KMS-11 (cell line): ENCODE results near the gene HOMEZ.

Experiments used
- H2AFZ ChIP-seq: fragments of 200-600 bp; sonication (generic); 2 replicates; pipeline ENCODE4 v1.6.1; 2016; ENCODE audit warnings: antibody characterized with exemption, mixed run types, low read depth
- H3K27ac ChIP-seq: fragments of 200-600 bp; sonication (generic); 2 replicates; pipeline ENCODE4 v1.6.1; 2016; ENCODE audit warnings: mild to moderate bottlenecking, mixed run types
- H3K27me3 ChIP-seq: fragments of 200-600 bp; sonication (generic); 2 replicates; pipeline ENCODE4 v1.6.1; 2017; ENCODE audit warnings: mild to moderate bottlenecking, low read depth, mixed run types, moderate library complexity; ENCODE audit not compliant: insufficient read depth
- H3K36me3 ChIP-seq: fragments of 200-600 bp; sonication (generic); 2 replicates; pipeline ENCODE4 v1.6.1; 2017; ENCODE audit warnings: mild to moderate bottlenecking, mixed run types; ENCODE audit not compliant: insufficient read depth
- H3K4me1 ChIP-seq: fragments of 200-600 bp; sonication (generic); 2 replicates; pipeline ENCODE4 v1.6.1; 2016; ENCODE audit warnings: mild to moderate bottlenecking, low read depth, mixed run types; ENCODE audit not compliant: poor library complexity, severe bottlenecking
- H3K4me2 ChIP-seq: fragments of 200-600 bp; sonication (generic); 2 replicates; pipeline ENCODE4 v1.7.0; 2016; ENCODE audit warnings: mild to moderate bottlenecking, mixed run types
- H3K4me3 ChIP-seq: fragments of 200-600 bp; sonication (generic); IDR thresholded peaks from 2 replicates; pipeline ENCODE4 v1.6.1; 2017; ENCODE audit warnings: low read depth, low read length, mixed read lengths; ENCODE audit not compliant: insufficient read depth
- H3K79me2 ChIP-seq: fragments of 200-600 bp; sonication (generic); 2 replicates; pipeline ENCODE4 v1.6.1; 2016; ENCODE audit warnings: low read depth, mixed run types; ENCODE audit not compliant: insufficient read depth
- H3K9ac ChIP-seq: fragments of 200-600 bp; sonication (generic); 2 replicates; pipeline ENCODE4 v1.6.1; 2016; ENCODE audit warnings: mild to moderate bottlenecking, mixed run types
- H4K20me1 ChIP-seq: fragments of 200-600 bp; sonication (generic); 2 replicates; pipeline ENCODE4 v1.6.1; 2016; ENCODE audit warnings: mild to moderate bottlenecking, mixed run types; ENCODE audit not compliant: insufficient read depth
- TF ChIP-seq, protein P1 (sequence below): fragments of 200-600 bp; sonication (generic); conservative IDR thresholded peaks from 2 replicates; pipeline ENCODE4 v1.6.1; 2017; ENCODE audit warnings: low read depth, mild to moderate bottlenecking, antibody characterized with exemption, low read length, moderate library complexity, mixed read lengths

The HOMEZ gene

DNA sequence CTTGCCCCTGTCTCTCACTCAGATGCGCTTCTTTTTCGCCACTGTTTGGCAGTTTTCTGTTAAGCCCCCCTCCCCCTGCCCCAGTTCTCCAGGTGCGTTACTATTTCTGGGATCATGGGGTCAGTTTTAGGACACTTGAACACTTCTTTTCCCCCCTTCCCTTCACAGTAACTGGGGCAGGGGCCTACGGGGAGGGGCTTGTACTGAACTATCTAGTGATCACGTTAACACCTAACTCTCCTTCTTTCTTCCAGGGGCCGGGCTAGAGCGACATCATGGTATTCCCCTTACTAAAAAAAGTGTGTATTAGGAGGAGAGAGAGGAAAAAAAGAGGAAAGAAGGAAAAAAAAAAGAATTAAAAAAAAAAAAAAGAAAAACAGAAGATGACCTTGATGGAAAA is 39.1 kb upstream of the HOMEZ start:
- H3K4me1 ChIP-seq = peaks cover 40% of the 10 kb centered on the region
- H2AFZ ChIP-seq = no peak overlapping the region
- no peak overlapping the region for H3K9ac ChIP-seq
- no peak overlapping the region for H3K4me3 ChIP-seq
- H3K27ac ChIP-seq = no peak overlapping the region
- H3K27me3 ChIP-seq = no peaks in the 10 kb centered on the region
- no peaks in the 10 kb centered on the region for H3K36me3 ChIP-seq
- H3K79me2 ChIP-seq = peaks cover 25% of the 10 kb centered on the region
- H4K20me1 ChIP-seq = no peaks in the 10 kb centered on the region
- TF ChIP-seq, protein P1, sequence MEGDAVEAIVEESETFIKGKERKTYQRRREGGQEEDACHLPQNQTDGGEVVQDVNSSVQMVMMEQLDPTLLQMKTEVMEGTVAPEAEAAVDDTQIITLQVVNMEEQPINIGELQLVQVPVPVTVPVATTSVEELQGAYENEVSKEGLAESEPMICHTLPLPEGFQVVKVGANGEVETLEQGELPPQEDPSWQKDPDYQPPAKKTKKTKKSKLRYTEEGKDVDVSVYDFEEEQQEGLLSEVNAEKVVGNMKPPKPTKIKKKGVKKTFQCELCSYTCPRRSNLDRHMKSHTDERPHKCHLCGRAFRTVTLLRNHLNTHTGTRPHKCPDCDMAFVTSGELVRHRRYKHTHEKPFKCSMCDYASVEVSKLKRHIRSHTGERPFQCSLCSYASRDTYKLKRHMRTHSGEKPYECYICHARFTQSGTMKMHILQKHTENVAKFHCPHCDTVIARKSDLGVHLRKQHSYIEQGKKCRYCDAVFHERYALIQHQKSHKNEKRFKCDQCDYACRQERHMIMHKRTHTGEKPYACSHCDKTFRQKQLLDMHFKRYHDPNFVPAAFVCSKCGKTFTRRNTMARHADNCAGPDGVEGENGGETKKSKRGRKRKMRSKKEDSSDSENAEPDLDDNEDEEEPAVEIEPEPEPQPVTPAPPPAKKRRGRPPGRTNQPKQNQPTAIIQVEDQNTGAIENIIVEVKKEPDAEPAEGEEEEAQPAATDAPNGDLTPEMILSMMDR = no peak
- no peak overlapping the region for H3K4me2 ChIP-seq

DNA sequence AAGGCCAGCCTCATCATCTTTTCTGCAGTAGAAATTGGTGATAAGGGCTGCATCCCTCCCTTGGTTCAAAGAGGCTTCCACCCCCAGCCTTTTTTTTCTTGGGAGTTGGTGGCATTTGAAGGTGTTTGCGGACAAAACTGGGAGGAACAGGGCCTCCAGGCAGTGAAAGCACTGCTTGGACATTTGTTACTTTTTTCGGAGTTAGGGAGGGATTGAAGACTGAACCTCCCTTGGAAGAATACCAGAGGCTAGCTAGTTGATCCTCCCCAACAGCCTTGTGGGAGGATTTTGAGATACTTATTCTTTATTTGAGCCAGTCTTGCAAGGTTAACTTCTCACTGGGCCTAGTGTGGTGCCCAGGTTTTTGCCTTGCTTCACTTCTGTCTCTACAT is 38.5 kb upstream of the HOMEZ start:
- Histone ChIP-seq H3K79me2 (peaks cover 25% of the 10 kb centered on the region), H3K4me1 (peaks cover 40% of the 10 kb centered on the region), H4K20me1 (no peaks in the 10 kb centered on the region), H3K4me2 (no peak overlapping the region), H3K27me3 (no peaks in the 10 kb centered on the region), H3K36me3 (no peaks in the 10 kb centered on the region), H3K4me3 (no peak overlapping the region), H3K27ac (no peak overlapping the region), H2AFZ (no peak overlapping the region), H3K9ac (no peak overlapping the region)
- TF ChIP-seq, protein P1 = no peak

DNA sequence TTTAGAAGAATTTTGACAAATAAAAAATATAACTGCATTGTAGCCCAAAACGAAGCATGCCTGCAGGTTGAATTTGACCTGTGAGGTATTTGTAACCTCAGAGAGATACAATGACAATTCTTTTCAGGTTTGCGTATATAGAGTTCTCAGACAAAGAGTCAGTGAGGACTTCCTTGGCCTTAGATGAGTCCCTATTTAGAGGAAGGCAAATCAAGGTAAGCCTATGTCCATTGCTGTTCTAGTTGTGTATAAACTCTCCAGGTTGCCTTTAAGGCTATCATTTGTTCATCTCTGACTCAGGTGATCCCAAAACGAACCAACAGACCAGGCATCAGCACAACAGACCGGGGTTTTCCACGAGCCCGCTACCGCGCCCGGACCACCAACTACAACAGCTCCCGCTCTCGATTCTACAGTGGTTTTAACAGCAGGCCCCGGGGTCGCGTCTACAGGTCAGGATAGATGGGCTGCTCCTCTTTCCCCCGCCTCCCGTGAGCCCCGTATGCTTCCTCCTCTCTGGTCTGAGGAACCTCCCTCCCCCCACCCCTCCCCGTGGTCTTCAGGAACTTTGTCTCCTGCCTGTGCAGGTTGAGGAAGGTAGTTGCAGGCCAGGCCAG is 38.0 kb upstream of the HOMEZ start:
- Histone ChIP-seq H3K36me3 (no peaks in the 10 kb centered on the region), H3K4me2 (no peak overlapping the region)
- TF ChIP-seq, protein P1 = no peak

DNA sequence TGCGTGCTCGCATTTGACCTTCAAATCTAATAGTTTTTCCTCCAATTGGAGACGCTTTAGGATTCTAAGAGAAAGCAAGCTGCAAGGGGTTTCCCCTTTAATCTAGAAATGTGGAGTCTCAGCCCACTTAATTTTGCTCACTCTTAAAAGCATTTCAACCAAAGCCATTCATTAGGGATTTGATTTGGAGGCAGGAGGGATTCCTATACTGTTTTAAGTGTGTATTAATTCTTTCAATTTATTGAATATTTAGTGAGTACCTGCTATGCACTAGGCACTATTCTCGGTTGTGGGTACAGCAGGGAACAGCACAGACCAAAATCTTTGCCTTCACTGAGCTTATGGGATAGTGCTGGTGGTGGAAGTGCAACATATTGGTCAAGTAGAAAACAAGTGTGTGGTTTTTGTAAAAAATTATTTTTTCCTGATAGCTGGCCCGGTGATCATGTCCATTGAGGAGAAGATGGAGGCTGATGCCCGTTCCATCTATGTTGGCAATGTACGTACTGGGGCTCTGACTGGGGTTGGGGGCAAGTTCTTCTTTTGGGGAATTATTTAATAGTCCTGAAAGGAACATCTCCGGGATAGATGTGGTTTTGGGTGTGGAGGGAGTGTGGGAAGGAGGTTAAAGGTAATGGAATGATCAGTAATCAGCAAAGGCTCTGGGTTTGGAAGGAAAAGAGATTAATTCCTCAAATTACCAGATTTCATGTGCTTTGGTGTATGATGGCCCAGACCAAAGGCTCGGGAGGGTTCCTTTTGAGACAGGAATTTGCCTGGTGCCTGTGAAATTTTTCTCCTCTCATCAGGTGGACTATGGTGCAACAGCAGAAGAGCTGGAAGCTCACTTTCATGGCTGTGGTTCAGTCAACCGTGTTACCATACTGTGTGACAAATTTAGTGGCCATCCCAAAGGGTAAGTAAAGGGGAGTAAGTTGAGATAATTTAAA is 36.9 kb upstream of the HOMEZ start:
- H3K4me3 ChIP-seq = no peak overlapping the region
- H3K27me3 ChIP-seq = no peaks in the 10 kb centered on the region
- H4K20me1 ChIP-seq = no peaks in the 10 kb centered on the region
- H3K27ac ChIP-seq = peak overlapping the region; percentile 71
- H2AFZ ChIP-seq = no peak overlapping the region
- TF ChIP-seq, protein P1 = no peak
- H3K79me2 ChIP-seq = peaks cover 25% of the 10 kb centered on the region
- H3K4me2 ChIP-seq = peak overlapping the region; percentile 87
- H3K36me3 ChIP-seq = no peaks in the 10 kb centered on the region
- peaks cover 38% of the 10 kb centered on the region for H3K4me1 ChIP-seq
- H3K9ac ChIP-seq = peak overlapping the region; percentile 78

More for the DNA sequence above, 38.0 kb upstream of the HOMEZ start:
- Histone ChIP-seq H3K27me3 (no peaks in the 10 kb centered on the region), H3K9ac (no peak overlapping the region), H4K20me1 (no peaks in the 10 kb centered on the region), H3K79me2 (peaks cover 25% of the 10 kb centered on the region), H3K4me3 (no peak overlapping the region), H3K27ac (no peak overlapping the region), H2AFZ (no peak overlapping the region), H3K4me1 (peaks cover 40% of the 10 kb centered on the region)
